CMK (cell line): Measurements from ENCODE around the gene SFSWAP.

Experiments used
- DNase-seq: peaks from one replicate; pipeline ENCODE4 v3.0.0-alpha.2; 2010; ENCODE audit warnings: low read depth

The SFSWAP gene

GRCh38 chr12:131817241-131817640 is 106.4 kb downstream of the SFSWAP start:
- no peak for DNase-seq

GRCh38 chr12:131818821-131819585 is 108.1 kb downstream of the SFSWAP start:
- no peak for DNase-seq

- no peak for DNase-seq
These were observed 113.6 kb downstream of the SFSWAP start for GRCh38 chr12:131824450-131824849.

- no peak for DNase-seq
These were observed 114.4 kb downstream of the SFSWAP start for GRCh38 chr12:131825146-131825892.

GRCh38 chr12:131826097-131826928 is 115.4 kb downstream of the SFSWAP start:
- no peak for DNase-seq

GRCh38 chr12:131827961-131828534 is 117.2 kb downstream of the SFSWAP start, which contains the start of gene MMP17:
Gene MMP17 (plus strand): TSS chr12:131828393. CDS start chr12:131828495, 102 bp downstream.
- no peak for DNase-seq

GRCh38 chr12:131828671-131829355 is 117.9 kb downstream of the SFSWAP start:
- no peak for DNase-seq

- DNase-seq = no peak
These were observed 118.5 kb downstream of the SFSWAP start for GRCh38 chr12:131829356-131829747.

GRCh38 chr12:131829791-131830334 is 119.0 kb downstream of the SFSWAP start:
- no peak for DNase-seq

- DNase-seq = no peak
These were observed 119.5 kb downstream of the SFSWAP start for GRCh38 chr12:131830335-131830913.

- DNase-seq = no peak
These were observed 120.2 kb downstream of the SFSWAP start for GRCh38 chr12:131830914-131831571.

- DNase-seq = peak; percentile 84
These were observed 120.7 kb downstream of the SFSWAP start for GRCh38 chr12:131831635-131832041.

GRCh38 chr12:131832321-131833231 is 121.7 kb downstream of the SFSWAP start:
- DNase-seq = no peak

GRCh38 chr12:131833288-131833895 is 122.5 kb downstream of the SFSWAP start:
- no peak for DNase-seq

- no peak for DNase-seq
These were observed 123.2 kb downstream of the SFSWAP start for GRCh38 chr12:131833896-131834641.

GRCh38 chr12:131834798-131835615 is 124.1 kb downstream of the SFSWAP start:
- DNase-seq = no peak

GRCh38 chr12:131835616-131836171 is 124.8 kb downstream of the SFSWAP start:
- no peak for DNase-seq
